ENCODE results near the gene ABL2. TPM values are rescaled to one million over a fixed set of nuclear protein-coding genes. Genes with fewer than 3 reads are reported as not detected.
A peak's percentile ranks its signal among the peaks of the same experiment; 100 is the strongest.

Gene ABL2
- total and polyA plus RNA-seq, 9 of the 15 experiments (the other 6 are each of a cell fraction or from before 2014, with no cell fraction given): 1.4 to 15.0 (median 8.6) TPM

DNA sequence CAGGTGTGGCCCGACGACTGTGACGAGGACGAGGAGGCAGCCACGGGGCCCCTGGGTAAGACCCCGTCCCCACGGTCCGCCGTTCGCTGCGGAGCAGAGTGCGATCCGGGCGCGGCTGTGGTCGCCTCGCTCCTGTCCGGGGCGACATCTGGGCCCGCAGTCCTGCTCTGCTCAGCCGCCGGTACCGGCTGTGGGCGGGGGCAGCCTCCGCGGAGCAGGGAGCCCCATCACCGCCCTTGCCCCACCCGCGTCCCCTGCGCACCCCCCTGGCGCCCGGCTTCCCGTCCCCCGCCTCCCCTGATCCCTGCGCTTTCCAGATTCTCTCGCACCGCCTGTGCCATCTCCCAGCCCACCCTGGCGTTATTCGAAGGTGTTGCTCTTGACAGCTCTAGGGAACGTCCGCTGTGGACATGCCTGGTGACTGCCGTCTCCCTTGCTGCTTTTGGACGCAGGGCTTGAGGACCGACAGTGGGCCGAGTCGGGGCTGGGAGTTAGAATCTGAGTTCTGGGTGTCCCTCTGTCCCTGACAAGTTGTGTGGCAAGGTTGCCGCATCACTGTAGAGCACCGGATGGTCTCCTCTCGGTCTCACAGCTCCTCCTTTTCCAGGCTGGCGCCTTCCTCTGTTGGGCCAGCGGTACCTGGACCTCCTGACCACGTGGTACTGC lies 147.0 kb downstream of the ABL2 start (continued):
- TF ChIP-seq YY1 (IDR thresholded peaks at IDR 0.05; ENCODE audit: borderline replicate concordance in 1 of 3, control insufficient read depth in 1 of 3, extremely low read depth in 1 of 3, insufficient read depth in 3 of 3, insufficient read length in 1 of 3, insufficient replicate concordance in 2 of 3, low read depth in 1 of 3, low read length in 2 of 3) (no peak), NBN (IDR thresholded peaks at IDR 0.05; ENCODE audit: low read depth) (no peak), ZNF780A (CRISPR knock-in tag; IDR thresholded peaks at IDR 0.05) (no peak), NFXL1 (CRISPR knock-in tag; IDR thresholded peaks at IDR 0.05) (no peak), ZBED1 (IDR thresholded peaks at IDR 0.05) (no peak), SIN3A (IDR thresholded peaks at IDR 0.05; ENCODE audit: borderline replicate concordance in 2 of 2, control insufficient read depth in 1 of 2, low read depth in 2 of 2, low read length in 2 of 2) (no peak), CEBPG (CRISPR knock-in tag; IDR thresholded peaks at IDR 0.05) (peak; percentile 51; the same call in 1 of the 2 replicates), CEBPG (tag; conservative IDR thresholded peaks at IDR 0.05 in 1 of 2, IDR thresholded peaks at IDR 0.05 in 1 of 2) (no peak), ZNF57 (CRISPR knock-in tag; IDR thresholded peaks at IDR 0.05) (no peak), RFX1 (IDR thresholded peaks at IDR 0.05) (no peak), ZNF644 (tag; IDR thresholded peaks at IDR 0.05; ENCODE audit: low read depth) (no peak), ZNF717 (CRISPR knock-in tag; IDR thresholded peaks at IDR 0.05) (no peak), MAZ (CRISPR knock-in tag; conservative IDR thresholded peaks at IDR 0.05 in 1 of 2, IDR thresholded peaks at IDR 0.05 in 1 of 2) (peak in 1 of 2 experiments; percentile 54; a peak in 1 of 4 replicates), KDM2B (CRISPR knock-in tag; IDR thresholded peaks at IDR 0.05) (no peak), BACH1 (tag; IDR thresholded peaks at IDR 0.05) (no peak), HSF4 (CRISPR knock-in tag; IDR thresholded peaks at IDR 0.05; ENCODE audit: borderline replicate concordance) (no peak), ELF2 (CRISPR knock-in tag; IDR thresholded peaks at IDR 0.05) (no peak)
- TF ChIP-seq, protein P1, sequence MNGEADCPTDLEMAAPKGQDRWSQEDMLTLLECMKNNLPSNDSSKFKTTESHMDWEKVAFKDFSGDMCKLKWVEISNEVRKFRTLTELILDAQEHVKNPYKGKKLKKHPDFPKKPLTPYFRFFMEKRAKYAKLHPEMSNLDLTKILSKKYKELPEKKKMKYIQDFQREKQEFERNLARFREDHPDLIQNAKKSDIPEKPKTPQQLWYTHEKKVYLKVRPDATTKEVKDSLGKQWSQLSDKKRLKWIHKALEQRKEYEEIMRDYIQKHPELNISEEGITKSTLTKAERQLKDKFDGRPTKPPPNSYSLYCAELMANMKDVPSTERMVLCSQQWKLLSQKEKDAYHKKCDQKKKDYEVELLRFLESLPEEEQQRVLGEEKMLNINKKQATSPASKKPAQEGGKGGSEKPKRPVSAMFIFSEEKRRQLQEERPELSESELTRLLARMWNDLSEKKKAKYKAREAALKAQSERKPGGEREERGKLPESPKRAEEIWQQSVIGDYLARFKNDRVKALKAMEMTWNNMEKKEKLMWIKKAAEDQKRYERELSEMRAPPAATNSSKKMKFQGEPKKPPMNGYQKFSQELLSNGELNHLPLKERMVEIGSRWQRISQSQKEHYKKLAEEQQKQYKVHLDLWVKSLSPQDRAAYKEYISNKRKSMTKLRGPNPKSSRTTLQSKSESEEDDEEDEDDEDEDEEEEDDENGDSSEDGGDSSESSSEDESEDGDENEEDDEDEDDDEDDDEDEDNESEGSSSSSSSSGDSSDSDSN (IDR thresholded peaks at IDR 0.05; ENCODE audit: borderline replicate concordance in 1 of 2, low read depth in 2 of 2, low read length in 2 of 2): no peak; a peak in 1 of 4 replicates
- TF ChIP-seq, protein P2, sequence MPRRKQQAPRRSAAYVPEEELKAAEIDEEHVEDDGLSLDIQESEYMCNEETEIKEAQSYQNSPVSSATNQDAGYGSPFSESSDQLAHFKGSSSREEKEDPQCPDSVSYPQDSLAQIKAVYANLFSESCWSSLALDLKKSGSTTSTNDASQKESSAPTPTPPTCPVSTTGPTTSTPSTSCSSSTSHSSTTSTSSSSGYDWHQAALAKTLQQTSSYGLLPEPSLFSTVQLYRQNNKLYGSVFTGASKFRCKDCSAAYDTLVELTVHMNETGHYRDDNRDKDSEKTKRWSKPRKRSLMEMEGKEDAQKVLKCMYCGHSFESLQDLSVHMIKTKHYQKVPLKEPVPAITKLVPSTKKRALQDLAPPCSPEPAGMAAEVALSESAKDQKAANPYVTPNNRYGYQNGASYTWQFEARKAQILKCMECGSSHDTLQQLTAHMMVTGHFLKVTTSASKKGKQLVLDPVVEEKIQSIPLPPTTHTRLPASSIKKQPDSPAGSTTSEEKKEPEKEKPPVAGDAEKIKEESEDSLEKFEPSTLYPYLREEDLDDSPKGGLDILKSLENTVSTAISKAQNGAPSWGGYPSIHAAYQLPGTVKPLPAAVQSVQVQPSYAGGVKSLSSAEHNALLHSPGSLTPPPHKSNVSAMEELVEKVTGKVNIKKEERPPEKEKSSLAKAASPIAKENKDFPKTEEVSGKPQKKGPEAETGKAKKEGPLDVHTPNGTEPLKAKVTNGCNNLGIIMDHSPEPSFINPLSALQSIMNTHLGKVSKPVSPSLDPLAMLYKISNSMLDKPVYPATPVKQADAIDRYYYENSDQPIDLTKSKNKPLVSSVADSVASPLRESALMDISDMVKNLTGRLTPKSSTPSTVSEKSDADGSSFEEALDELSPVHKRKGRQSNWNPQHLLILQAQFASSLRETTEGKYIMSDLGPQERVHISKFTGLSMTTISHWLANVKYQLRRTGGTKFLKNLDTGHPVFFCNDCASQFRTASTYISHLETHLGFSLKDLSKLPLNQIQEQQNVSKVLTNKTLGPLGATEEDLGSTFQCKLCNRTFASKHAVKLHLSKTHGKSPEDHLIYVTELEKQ (CRISPR knock-in tag; IDR thresholded peaks at IDR 0.05): no peak
- TF ChIP-seq, protein P3, sequence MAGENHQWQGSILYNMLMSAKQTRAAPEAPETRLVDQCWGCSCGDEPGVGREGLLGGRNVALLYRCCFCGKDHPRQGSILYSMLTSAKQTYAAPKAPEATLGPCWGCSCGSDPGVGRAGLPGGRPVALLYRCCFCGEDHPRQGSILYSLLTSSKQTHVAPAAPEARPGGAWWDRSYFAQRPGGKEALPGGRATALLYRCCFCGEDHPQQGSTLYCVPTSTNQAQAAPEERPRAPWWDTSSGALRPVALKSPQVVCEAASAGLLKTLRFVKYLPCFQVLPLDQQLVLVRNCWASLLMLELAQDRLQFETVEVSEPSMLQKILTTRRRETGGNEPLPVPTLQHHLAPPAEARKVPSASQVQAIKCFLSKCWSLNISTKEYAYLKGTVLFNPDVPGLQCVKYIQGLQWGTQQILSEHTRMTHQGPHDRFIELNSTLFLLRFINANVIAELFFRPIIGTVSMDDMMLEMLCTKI (IDR thresholded peaks at IDR 0.05; ENCODE audit: partially characterized antibody): no peak
